Gastrocnemius medialis (tissue), 4 donors: ENCODE data around the gene ZCWPW1. TPM values are rescaled to one million over a fixed set of nuclear protein-coding genes. Genes with fewer than 3 reads are reported as not detected.

Experiments used
- ATAC-seq, 2 donors: fragments of 150-250 bp; one replicate each; pipeline ENCODE4 v1.9.1; 2016
- DNase-seq, 2 donors: peaks; one replicate each; pipeline ENCODE4 v3.0.0-alpha.2; 2019
- H3K27ac ChIP-seq, 4 donors: fragments of 200-600 bp; sonication (generic); 1 replicate in 1 of 4; 2 replicates in 3 of 4; pipeline ENCODE4 v1.5.1; 2016 to 2018; ENCODE audit warnings: mild to moderate bottlenecking in 2 of 4, moderate library complexity in 1 of 4
- H3K27me3 ChIP-seq, 3 donors: fragments of 200-600 bp; sonication (generic) in 2 of 3; 1 replicate in 1 of 3; 2 replicates in 2 of 3; pipeline versions ENCODE4 v1.5.1 to v1.6.0; 2016 to 2019; ENCODE audit warnings: mild to moderate bottlenecking in 1 of 3, moderate library complexity in 1 of 3
- H3K36me3 ChIP-seq, 2 donors: fragments of 200-600 bp; sonication (generic) in 1 of 2; one replicate each; pipeline ENCODE4 v1.5.1; 2017 to 2018
- H3K4me1 ChIP-seq, 2 donors: fragments of 200-600 bp; sonication (generic) in 1 of 2; one replicate each; pipeline ENCODE4 v1.5.1; 2016 to 2017; ENCODE audit warnings: mild to moderate bottlenecking in 2 of 2
- H3K4me3 ChIP-seq, 4 donors: fragments of 200-600 bp; sonication (generic) in 3 of 4; 1 replicate in 1 of 4; 2 replicates in 3 of 4; pipeline ENCODE4 v1.5.1; 2016 to 2019; ENCODE audit warnings: mild to moderate bottlenecking in 2 of 4
- H3K9me3 ChIP-seq, 3 donors: fragments of 200-600 bp; sonication (generic) in 2 of 3; 1 replicate in 1 of 3; 2 replicates in 2 of 3; pipeline ENCODE4 v1.5.1; 2016 to 2019
- CTCF ChIP-seq, 5 experiments: fragments of 450-650 bp in 3 of 5; fragments of 200-600 bp in 2 of 5; sonication (generic) in 2 of 5; IDR thresholded peaks in 4 of 5; conservative IDR thresholded peaks in 1 of 5; 1 replicate in 4 of 5; 2 replicates in 1 of 5; pipeline ENCODE4 v1.5.1; 2016 to 2019; ENCODE audit warnings: antibody characterized with exemption in 5 of 5, mild to moderate bottlenecking in 3 of 5, moderate library complexity in 3 of 5
- POLR2A ChIP-seq, 2 donors: fragments of 450-650 bp; IDR thresholded peaks; one replicate each; pipeline ENCODE4 v1.6.1; 2017; ENCODE audit warnings: antibody characterized with exemption in 2 of 2, mild to moderate bottlenecking in 2 of 2, moderate library complexity in 2 of 2
- in situ Hi-C, 4 donors: fragments of 200-750 bp; cut with MboI; loops; one replicate each; pipeline versions ENCODE4 v1.15.0 to v1.8.0; 2017; ENCODE audit warnings: low sequenced_read_pairs in 4 of 4
- intact Hi-C: fragments of 100-400 bp; cut with DNase I; formaldehyde crosslinking; loops from one replicate; pipeline ENCODE4 v1.15.1; 2023; ENCODE audit warnings: low total_unique reads
- total RNA-seq, 4 donors: library from RNA; depleted of rRNA; stranded (reverse); fragments of >200 nt; gene quantifications; one replicate each; pipeline versions ENCODE4 v1.1.0 to v1.2.3, GENCODE V29; 2016

Gene ZCWPW1
- total RNA-seq, 4 donors from 2014 or later = 1.6 to 8.5 (median 2.7) TPM

- DNase-seq (no peak), ATAC-seq (no peak)
- Histone ChIP-seq H3K36me3 (no peaks in the 10 kb centered on the region), H3K4me1 (no peaks in the 10 kb centered on the region), H3K27ac (no peak overlapping the region), H3K4me3 (no peak overlapping the region), H3K27me3 (no peaks in the 10 kb centered on the region), H3K9me3 (no peaks in the 10 kb centered on the region)
- intact Hi-C loops (no loop called here), in situ Hi-C loops (no loop called here)
- TF ChIP-seq CTCF (IDR thresholded peaks at IDR 0.05 in 4 of 5, conservative IDR thresholded peaks at IDR 0.05 in 1 of 5) (no peak), POLR2A (IDR thresholded peaks at IDR 0.05) (no peak)
These were observed 27.8 kb downstream of the ZCWPW1 start for GRCh38 chr7:100400656-100401055.

GRCh38 chr7:100400041-100400440, 28.5 kb downstream of the ZCWPW1 start:
- ATAC-seq = no peak

GRCh38 chr7:100398239-100398638, 30.3 kb downstream of the ZCWPW1 start:
- H3K27me3 ChIP-seq = no peaks in the 10 kb centered on the region
- in situ Hi-C loops = no loop called here
- no peak overlapping the region for H3K4me3 ChIP-seq

More at GRCh38 chr7:100400041-100400440, 28.5 kb downstream of the ZCWPW1 start:
- intact Hi-C loops (no loop called here), in situ Hi-C loops (no loop called here)
- Histone ChIP-seq H3K36me3 (no peaks in the 10 kb centered on the region), H3K4me1 (no peaks in the 10 kb centered on the region), H3K9me3 (no peaks in the 10 kb centered on the region), H3K4me3 (no peak overlapping the region), H3K27me3 (no peaks in the 10 kb centered on the region), H3K27ac (no peak overlapping the region)
- TF ChIP-seq POLR2A (IDR thresholded peaks at IDR 0.05) (no peak), CTCF (IDR thresholded peaks at IDR 0.05 in 4 of 5, conservative IDR thresholded peaks at IDR 0.05 in 1 of 5) (no peak)
- no peak for DNase-seq

GRCh38 chr7:100397315-100398081, 31.0 kb downstream of the ZCWPW1 start:
- H3K27me3 ChIP-seq = no peaks in the 10 kb centered on the region
- no peaks in the 10 kb centered on the region for H3K36me3 ChIP-seq
- DNase-seq (no peak), ATAC-seq (no peak)
- no peaks in the 10 kb centered on the region for H3K9me3 ChIP-seq
- no peak overlapping the region for H3K4me3 ChIP-seq
- TF ChIP-seq CTCF (IDR thresholded peaks at IDR 0.05 in 4 of 5, conservative IDR thresholded peaks at IDR 0.05 in 1 of 5) = no peak
- no peaks in the 10 kb centered on the region for H3K4me1 ChIP-seq
- intact Hi-C loops = no loop called here
- in situ Hi-C loops = no loop called here
- no peak overlapping the region for H3K27ac ChIP-seq

More at GRCh38 chr7:100398239-100398638, 30.3 kb downstream of the ZCWPW1 start:
- Histone ChIP-seq H3K27ac (no peak overlapping the region), H3K4me1 (no peaks in the 10 kb centered on the region), H3K9me3 (no peaks in the 10 kb centered on the region), H3K36me3 (no peaks in the 10 kb centered on the region)
- TF ChIP-seq CTCF (IDR thresholded peaks at IDR 0.05 in 4 of 5, conservative IDR thresholded peaks at IDR 0.05 in 1 of 5) (no peak), POLR2A (IDR thresholded peaks at IDR 0.05) (no peak)
- intact Hi-C loops = no loop called here
- ATAC-seq = no peak
- no peak for DNase-seq
